GM19397 (cell line): ENCODE measurements around the gene ARHGAP29.
"Not testable (repeated sequence)": the region's sequence is repeated elsewhere in the genome, so short reads cannot be mapped to it uniquely, and the experiment has no call there.

Experiments
- ATAC-seq: cut with Tn5 transposase; IDR thresholded peaks from one replicate; pipeline ENCODE4 v1.9.1; 2021; ENCODE audit warnings: mild to moderate bottlenecking, moderate library complexity; ENCODE audit not compliant: unreplicated experiment

ARHGAP29 gene

DNA sequence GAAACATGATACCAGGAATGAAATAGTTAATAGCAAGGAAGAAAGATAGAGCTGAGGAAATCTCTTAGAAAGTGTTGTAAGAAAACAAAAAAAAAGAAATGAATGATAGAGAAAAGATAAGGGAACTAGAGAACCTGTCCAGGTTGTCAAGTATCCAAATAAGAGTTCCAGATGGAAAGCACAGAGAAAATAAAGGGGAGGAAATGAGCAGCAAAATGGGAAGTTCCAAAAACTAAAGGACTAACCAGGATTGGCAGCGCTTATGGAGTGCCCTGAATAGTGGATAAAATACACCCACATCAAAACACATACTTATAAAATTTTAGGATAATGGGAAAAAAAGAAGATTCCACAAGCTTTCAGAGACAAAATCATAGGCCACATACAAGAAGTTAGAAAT lies 55.2 kb downstream of the ARHGAP29 start:
- no peak for ATAC-seq

DNA sequence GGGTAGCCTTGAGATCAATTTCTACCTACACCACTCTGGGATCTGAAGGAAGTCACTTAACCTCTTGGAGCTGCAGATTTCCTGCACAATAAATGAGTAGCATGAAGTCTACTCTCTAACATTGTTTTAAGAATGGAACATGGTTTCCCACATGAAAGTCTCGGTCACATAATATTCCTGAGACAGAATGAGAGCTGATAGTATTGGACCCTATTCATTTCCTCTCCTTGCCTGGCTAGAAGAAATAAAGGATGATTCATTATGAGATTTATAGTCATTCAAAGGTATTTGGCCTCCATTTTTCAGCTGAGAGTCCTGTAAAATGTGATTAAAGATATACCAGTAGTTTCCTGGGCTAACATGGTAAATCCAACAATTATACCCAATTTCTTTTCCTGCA lies 56.7 kb downstream of the ARHGAP29 start:
- no peak for ATAC-seq

DNA sequence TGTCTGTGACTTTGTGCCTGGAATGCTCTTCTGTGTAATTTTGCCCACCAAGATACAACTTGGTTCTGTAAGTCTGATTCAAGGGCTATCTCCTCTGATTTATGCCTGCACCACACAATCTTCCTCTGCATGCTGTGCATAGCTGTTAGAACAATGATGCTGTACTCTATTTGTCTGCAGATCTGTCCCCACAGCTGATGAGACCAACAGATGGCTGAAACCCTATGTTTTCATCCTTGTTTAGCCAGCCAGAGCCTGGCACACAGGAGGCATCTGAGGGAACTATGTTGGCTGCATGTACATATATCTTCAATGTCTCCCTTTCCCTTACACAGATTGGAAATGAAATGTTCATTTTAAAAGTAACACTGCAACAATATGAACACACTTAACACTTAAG lies 58.5 kb downstream of the ARHGAP29 start:
- no peak for ATAC-seq

DNA sequence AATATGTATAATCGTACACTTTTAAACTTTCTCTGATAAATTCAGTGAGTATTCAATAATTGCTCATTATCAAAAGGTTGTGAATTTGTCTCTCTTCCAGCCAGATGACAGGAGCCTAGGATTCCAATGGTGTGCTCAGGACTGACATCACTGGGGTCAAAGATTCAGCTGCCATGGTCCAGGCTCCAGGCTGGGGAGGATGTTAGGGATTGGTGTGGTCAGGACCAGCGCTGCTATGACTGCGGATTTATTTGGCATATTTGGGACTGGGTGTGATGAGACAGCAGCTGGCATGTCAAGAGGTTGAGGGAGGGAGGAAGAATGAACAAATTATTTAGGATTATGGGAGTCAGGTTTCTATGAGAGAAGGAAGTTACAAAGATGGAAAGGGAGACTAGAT lies 68.3 kb downstream of the ARHGAP29 start:
- no peak for ATAC-seq

DNA sequence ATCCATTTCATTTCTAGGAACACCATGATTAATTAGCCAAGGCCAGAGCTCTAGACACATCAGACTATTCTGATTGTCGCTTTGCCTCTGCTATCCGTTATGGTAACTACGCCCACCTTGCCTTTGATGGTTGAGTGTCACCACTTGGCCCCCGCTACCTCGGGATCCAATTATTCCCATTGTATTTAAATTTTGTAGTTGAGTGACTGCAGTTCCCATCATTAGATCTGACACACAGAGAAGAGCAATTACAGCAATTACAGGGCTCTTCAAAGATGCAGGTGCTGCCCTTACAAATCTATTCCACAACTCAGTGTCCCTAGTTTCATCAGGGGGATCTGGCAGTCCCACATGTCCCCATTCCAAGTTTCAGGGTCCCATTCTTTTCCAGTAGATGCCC lies 71.5 kb downstream of the ARHGAP29 start:
- no peak for ATAC-seq

DNA sequence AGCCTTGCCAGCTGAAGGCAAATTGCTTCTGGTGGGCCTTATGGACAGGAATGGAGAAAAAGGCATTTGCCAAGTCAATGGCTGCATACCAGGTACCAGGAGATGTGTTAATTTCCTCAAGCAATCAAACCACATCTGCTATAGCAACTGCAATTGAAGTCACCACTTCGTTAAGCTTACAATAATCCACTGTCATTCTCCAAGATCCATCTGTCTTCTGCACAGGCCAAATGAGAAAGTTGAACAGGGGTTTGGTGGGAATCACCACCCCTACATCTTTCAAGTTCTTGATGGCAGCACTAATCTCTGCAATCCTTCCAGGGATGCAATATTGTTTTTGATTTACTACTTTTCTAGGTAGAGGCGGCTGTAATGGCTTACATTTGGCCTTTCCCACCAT lies 72.5 kb downstream of the ARHGAP29 start:
- not testable (repeated sequence) for ATAC-seq

DNA sequence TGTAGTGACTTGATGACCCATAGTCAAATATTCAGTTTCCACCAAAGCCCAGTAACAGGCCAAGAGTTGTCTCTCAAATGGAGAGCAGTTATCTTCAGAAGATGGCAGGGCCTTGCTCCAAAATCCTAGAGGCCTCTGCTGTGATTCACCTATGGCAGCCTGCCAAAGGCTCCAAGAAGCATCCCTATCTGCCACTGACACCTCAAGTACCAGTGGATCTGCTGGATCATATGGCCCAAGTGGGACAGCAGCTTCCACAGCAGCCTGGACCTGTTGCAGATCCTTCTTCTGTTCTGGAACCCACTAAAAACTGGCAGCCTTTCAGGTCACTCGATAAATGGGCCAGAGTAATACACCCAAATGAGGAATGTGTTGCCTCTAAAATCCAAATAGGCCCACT lies 73.3 kb downstream of the ARHGAP29 start:
- not testable (repeated sequence) for ATAC-seq

DNA sequence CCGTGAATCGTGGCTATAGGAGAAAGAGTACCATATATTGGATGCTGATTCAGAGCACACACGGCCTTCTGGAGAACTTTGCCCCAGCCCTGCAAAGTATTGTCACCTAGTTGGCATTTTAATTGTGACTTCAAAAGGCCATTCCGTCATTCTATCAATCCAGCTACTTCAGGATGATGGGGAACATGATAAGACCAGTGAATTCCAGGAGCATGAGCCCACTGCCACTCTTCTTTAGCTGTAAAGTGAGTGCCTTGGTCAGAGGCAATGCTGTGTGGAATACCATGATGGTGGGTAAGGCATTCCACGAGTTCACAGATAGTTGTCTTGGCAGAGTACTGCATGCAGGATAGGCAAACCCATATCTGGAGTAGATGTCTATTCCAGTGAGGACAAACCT lies 74.1 kb downstream of the ARHGAP29 start:
- ATAC-seq = not testable (repeated sequence)

DNA sequence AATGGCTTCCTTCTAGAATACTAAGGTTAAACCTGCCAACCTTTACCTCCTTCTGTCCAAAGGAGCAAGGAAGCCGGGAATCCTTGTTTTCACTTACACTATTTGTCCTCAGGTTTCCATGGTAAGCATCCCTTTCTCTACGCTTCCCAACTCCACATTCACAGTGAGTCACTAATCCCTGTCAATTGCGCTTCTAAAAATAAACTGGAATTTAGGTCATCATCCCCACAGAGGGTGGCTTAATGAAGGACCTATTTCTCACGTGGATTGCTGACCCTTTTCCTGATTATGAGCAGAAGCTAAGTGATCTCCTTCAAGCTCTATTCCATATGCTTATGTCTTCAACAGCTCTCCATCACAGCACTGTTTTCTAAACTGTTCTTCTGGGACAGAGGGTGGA lies 76.6 kb downstream of the ARHGAP29 start:
- ATAC-seq = no peak

DNA sequence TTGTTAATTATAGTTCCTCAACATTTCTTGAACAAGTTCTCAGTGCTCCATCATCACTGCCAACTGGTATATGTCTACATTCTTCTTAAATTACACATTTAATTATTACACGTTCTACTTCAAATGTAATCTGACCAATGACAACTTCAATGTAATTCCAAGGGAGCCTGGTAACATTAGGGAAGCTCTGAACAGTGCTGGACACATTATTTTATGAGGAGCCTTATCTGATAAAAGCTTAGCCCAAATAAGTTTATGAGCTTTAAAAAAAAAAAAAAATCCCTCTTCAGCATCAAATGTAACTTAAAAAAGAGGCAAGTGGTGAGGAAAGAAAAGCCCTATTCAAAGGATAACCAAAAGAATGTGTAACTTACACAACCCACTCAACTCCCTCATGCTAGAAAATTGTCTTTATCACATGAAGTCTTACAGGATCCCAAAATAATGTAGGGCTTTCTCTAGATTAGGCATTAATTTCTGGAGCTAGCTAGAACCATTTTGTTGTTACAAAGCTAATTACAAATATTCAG lies 81.2 kb downstream of the ARHGAP29 start:
- ATAC-seq = no peak

DNA sequence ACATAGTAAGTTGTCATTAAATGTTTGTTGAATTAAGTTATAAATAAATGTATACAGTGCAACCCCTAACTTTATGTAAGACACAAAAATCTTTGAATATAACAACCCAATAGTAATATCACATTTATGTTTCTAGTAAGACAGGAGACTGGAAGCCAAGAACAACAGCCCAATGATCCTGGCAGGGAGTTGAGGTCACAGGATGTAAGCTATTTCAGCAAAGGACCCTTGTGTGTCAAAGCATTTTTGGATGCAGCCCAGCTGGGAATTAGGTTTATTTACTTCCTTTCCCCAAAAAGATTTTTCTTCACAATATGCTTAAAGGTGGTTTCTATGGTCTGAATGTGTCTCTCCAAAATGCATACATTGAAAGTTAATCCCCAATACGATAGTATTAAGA lies 82.4 kb downstream of the ARHGAP29 start:
- no peak for ATAC-seq

DNA sequence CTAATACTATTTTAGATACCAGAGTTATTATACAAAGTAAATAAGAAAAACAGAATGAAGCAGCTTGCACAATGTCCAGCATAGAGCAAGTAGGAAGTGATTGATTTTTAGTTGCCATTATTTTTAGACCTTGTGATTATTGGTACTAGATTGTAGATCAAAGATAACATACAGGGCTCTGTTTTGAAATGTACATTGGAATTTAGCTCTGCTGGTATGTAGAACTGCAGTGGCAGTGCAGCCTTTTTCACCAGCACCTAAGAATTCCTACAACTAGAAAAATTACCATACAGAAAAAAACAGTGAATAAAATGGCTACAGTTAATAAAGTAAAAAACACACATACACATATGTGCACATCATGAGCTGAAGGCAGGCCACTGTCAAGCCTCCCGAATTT lies 84.3 kb downstream of the ARHGAP29 start:
- ATAC-seq = no peak

DNA sequence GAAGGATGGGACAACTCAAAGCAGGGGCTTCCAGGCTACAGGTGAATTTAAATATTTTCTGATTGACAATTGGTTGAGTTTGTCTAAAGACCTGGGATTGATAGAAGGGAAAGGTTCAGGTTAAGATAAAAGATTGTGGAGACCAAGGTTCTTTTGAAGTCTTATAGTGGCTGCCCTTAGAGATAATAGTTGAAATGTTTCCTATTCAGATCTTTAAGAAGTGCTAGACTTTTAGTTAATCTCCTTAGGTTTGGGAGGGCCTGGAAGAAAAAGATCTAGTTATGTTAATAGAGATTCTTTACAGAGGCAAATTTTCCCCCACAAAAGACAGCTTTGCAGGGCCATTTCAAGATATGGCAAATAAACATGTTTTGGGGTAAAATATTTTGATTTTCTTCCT lies 88.2 kb downstream of the ARHGAP29 start:
- not testable (repeated sequence) for ATAC-seq

DNA sequence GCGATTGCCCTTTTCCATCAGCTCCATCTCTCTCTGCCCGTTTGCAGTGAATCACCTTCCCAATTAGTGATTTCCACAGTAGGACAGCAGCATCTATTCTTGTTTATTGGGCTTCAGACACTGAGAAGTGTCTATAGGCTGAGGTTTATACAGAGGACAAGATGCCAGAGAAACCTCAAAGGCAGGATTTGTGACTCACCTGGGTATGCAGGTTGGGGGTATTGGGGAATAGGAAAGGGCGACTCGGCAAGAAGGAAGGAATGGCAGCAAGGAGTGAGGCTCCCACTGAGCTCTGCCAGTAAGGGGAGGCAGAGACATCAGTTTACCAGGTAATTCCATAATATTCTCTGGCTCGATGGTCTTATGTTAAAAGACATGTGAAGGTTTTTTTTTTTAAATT lies 91.1 kb downstream of the ARHGAP29 start:
- ATAC-seq = no peak

DNA sequence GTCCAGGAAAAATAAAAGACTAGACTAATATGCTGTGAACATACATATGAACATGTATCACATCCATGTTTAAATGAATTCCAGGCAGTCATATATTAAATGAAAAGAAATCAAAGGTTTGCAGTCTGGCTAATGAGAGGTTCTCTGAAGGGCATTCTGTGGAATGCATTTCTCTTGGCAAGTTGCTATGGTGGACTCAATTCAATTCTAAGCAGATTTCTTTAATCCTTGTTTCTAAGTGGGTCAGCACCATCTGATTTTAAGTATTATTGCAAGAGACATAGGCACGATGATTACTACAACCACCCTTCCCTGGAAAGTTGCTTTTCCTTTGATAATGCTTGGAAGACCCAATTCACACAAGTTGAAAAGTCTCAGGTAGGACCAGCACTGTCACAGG lies 92.5 kb downstream of the ARHGAP29 start:
- no peak for ATAC-seq

DNA sequence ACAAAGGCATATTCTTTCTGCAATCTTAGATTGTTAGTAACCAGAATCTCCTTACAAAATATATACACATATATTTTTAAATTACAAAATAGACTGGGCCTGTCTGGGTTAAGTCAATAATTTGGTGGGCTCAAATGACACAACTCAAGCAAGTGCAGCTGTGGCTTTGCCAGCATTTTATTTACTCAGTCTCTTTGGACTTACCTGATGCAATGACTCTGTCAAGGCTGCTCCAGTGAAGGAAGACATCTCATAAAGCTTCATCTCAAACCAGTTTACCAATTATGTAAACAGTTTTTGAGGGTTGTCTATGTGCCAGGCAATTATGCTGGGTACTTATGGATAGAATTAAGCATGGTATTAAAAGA lies 93.6 kb downstream of the ARHGAP29 start:
- ATAC-seq = no peak

DNA sequence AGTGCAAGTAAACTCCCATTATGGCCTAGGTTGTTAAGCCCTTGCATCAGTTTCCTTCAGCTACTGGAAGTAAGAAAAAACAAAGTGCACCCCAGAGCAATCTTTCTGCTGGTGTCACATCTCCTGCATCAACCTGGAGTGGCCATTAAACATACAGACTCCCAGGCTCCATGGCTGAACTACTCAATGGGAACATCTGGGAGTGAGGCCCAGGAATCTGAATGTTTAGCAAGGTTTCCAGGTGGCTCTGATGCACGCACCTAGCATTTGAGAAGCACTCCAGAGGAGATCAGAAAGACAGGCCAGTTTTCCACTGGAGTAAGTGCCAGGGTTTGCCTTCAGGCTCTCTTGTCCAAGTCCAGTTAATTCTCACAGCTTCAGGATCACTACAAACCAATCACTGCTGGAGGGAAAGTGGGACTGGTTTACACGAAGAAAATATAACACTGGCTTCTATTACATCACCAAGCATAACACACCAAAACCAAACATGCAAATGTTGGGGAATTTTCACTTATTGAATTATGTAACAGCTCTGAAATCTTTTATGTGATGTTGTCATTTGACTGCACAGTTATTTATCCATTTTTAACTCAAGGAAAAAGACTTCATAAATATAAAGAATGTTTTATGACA lies 94.1 kb downstream of the ARHGAP29 start:
- no peak for ATAC-seq

DNA sequence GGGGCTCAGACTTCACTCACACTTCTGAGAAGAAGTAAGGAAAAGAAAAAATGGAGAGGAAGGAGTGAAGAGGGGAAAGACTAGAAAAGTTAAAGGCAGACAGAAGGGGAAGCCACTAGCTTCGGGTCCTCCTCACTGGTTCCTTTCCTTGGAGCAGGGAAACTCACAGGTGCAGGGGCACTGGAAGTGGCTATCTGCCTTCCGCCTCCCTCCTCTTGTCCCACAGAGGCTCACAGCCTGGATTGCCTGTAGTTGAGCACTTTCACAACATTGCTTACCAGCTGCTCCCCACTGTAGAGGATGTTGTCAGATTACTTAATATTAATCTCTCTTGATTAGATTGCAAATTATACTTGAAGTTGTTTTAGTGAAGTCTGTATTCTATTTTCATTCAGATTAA lies 94.8 kb downstream of the ARHGAP29 start:
- ATAC-seq = no peak

DNA sequence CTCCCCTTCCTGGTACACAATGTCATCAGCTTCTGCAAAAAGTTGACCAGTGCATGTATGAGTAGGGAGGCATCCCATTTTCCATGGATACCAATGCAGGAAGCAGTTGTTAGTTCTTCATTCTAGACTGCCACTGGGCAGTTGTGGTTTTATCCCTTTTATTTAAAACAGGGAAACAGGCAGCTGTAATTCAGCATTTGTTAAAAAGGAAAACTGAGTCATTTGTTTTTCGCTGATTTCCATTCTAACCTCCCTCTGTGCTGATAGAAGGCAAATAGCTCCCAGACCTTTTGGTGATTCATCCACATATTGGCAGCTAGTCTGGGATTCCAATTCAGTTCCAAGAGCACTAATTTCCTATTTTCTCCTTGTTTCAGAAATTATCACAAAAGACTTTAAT lies 95.4 kb downstream of the ARHGAP29 start:
- no peak for ATAC-seq

DNA sequence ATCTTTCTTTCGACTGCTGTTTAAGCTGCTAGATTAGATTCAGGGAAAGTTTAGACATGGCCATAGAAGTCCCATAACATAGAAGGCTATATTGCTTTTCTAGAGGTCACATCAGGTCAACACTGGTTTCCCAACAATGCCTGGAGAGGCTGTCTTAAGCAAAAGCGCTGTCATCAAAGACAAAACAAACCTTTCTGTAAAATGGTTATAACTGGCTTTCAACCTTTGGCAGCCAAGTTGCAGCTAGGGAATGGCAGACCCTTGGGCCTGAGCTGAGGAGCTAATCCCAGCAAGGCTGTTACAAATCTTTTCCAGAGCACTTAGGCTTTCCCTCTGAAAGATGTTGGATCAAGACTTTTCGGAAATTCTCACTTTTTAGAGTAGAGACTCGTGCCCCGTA lies 105.3 kb downstream of the ARHGAP29 start:
- no peak for ATAC-seq

DNA sequence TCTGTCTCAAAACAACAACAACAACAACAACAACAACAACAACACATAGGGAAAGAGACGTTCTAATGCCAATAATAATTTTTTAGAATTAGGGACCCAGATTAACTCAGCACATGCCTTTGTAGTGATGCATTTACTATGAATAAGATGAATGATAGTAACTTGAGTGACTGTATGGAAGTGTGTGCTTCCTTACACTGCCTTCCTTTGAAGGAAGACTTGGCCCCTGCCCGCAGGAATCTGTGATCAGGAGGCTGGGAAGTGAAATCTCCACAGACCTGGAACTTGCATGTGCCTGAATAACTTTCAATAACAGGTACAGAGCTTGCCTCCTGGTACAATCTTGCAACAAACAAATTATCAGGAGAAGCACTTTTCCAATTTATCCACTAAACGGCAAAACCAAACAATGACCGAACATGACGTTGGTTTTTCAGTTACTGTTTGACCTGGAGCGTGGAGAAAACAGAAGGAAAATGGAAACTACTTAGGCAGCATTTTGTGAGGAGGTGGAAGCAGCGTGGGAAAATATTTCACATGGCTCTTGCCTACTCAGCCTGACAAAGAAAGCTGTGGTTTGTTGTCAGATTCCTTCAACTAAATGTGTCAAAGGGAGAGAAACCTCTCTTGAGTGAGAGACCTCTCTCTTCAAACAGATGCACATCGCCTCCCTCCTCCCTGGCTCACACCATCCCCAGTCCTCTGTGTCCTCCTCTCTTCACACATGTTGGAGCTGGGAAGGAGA lies 106.4 kb downstream of the ARHGAP29 start:
- no peak for ATAC-seq

DNA sequence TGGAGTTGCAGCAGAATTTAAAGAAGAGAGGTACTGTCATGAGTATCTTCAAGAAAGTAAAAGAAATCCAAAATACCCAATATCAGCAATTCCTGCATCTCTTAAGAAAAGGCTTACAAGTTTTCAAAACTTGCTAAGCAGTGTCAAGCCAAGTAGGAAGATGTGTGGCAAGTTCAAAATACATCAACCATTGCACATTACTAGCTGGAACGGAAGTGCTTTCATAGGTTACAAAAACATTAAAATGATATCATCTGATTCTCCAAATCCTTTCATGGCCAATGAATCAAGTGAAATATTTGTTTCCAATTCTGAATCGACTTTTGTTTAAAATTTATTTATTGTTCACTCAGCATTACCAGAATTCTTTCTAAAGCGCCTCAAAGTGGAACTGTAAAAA lies 110.7 kb downstream of the ARHGAP29 start:
- no peak for ATAC-seq
